ENCODE data around the gene NOL12.

The NOL12 gene

DNA sequence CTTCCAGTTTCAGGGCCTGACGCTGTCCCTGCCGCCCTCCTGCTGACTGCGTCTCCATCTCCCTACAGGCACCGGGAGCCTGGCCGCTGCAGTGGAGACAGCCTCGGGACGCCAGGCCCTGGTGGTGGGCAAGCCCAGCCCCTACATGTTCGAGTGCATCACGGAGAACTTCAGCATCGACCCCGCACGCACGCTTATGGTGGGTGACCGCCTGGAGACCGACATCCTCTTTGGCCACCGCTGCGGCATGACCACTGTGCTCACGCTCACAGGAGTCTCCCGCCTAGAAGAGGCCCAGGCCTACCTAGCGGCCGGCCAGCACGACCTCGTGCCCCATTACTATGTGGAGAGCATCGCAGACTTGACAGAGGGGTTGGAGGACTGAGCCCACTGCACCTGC lies 20.7 kb upstream of the NOL12 start:
- DNase-seq (ENCODE audit: low read depth) = no peak
- no peak overlapping the region for H3K4me3 ChIP-seq (ENCODE audit: low read depth, low read length)
- TF ChIP-seq, protein P1, sequence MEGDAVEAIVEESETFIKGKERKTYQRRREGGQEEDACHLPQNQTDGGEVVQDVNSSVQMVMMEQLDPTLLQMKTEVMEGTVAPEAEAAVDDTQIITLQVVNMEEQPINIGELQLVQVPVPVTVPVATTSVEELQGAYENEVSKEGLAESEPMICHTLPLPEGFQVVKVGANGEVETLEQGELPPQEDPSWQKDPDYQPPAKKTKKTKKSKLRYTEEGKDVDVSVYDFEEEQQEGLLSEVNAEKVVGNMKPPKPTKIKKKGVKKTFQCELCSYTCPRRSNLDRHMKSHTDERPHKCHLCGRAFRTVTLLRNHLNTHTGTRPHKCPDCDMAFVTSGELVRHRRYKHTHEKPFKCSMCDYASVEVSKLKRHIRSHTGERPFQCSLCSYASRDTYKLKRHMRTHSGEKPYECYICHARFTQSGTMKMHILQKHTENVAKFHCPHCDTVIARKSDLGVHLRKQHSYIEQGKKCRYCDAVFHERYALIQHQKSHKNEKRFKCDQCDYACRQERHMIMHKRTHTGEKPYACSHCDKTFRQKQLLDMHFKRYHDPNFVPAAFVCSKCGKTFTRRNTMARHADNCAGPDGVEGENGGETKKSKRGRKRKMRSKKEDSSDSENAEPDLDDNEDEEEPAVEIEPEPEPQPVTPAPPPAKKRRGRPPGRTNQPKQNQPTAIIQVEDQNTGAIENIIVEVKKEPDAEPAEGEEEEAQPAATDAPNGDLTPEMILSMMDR (IDR thresholded peaks at IDR 0.05; ENCODE audit: control insufficient read depth, extremely low read depth, insufficient read depth) = no peak

DNA sequence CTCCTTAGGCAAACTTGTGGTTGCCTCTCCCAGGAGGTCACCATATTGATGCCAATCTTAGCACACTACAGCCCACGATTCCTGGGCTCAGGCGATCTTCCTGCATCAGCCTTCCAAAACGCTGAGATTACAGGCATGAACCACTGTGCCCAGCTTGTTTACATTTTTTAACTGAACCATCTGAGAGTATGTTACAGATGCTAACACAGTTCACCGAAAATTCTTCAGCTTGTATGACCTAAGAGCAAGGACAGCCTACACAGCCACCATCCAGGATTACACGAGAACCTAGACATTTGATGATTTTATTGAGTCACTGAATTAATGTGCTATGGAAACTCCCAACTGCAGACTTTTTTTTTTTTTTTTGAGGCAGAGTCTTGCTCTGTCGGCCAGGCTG lies 16.6 kb upstream of the NOL12 start:
- TF ChIP-seq, protein P1 (IDR thresholded peaks at IDR 0.05; ENCODE audit: control insufficient read depth, extremely low read depth, insufficient read depth) = no peak
- no peak for DNase-seq (ENCODE audit: low read depth)
- no peak overlapping the region for H3K4me3 ChIP-seq (ENCODE audit: low read depth, low read length)

DNA sequence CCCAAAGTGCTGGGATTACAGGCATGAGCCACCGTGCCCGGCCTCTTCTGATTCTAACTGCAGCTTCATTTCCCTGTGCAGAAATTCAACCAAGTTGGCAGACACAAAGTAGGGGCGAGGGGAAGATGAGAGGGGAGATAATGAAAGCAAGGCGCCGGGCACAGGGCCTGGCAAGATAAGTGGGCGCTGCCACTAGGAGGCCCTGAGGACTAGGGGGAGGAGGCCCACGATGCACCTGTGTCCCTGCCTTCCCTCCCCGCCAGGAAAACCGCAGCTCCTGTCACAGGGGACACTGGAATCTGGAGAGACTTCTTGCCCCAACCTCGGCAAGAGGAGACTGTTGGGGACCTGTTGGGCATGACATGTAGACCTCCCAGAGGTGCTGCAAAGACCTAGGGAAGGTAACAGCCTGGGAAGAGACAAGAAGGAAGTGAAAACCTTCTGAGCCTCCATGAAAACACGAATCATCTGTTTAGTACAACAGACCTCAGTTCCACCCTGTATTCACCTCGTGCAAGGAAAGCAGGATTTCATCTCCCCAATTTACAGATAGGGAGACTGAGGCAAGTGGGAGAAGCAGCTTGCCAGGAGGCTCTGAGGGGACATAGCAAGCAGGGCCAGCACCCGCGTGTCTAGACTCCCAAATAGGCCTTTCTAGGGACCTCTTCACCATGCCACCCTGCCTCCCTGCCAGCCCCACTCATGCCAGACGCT lies 13.8 kb upstream of the NOL12 start:
- DNase-seq (ENCODE audit: low read depth) = no peak
- H3K4me3 ChIP-seq (ENCODE audit: low read depth, low read length) = no peak overlapping the region
- TF ChIP-seq, protein P1 (IDR thresholded peaks at IDR 0.05; ENCODE audit: control insufficient read depth, extremely low read depth, insufficient read depth) = no peak

DNA sequence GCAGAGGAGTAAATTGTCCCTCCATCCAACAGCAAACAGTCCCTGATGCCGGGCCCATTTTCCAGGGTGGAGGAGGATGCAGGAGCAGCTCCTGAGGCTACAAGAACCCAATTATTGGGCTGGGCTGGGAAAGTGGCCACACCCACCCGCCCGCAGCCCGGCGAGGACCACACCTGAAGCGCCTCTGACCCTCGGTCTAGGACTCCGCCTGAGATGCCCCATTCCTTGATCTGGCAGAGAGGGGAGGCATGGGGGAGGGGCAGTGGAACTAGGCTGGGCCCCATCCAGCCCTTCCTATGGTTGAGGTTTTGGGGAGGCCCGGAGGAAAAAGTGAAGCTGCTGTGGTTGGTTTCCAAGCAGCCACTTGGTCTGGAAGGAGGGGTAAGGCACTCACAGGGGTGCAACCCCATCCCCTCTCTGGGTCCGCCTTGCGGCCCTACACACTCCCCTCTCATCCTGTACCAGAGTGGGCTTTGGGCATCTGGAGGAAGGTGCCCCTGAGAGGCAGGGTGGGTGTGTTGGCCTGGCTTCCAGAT lies 13.2 kb upstream of the NOL12 start:
- no peak overlapping the region for H3K4me3 ChIP-seq (ENCODE audit: low read depth, low read length)
- no peak for DNase-seq (ENCODE audit: low read depth)
- TF ChIP-seq, protein P1 (IDR thresholded peaks at IDR 0.05; ENCODE audit: control insufficient read depth, extremely low read depth, insufficient read depth) = no peak

DNA sequence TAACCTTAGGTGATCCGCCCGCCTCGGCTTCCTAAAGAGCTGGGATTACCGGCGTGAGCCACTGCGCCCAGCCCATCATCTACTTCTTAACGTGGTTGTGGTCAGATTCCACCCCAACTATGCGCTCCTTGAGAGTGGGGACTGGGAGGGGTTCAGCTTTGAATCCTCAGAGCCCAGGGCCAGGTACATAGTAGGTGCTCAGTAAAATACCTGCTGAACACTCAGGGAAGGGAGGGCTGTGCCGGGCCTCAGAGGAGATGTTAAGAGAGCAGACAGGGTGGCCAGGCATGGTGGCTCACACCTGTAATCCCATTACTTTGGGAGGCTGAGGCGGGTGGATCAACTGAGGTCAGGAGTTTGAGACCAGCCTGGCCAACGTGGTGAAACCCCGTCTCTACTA lies 11.9 kb upstream of the NOL12 start:
- DNase-seq (ENCODE audit: low read depth) = no peak
- H3K4me3 ChIP-seq (ENCODE audit: low read depth, low read length) = no peak overlapping the region
- TF ChIP-seq, protein P1 (IDR thresholded peaks at IDR 0.05; ENCODE audit: control insufficient read depth, extremely low read depth, insufficient read depth) = no peak

DNA sequence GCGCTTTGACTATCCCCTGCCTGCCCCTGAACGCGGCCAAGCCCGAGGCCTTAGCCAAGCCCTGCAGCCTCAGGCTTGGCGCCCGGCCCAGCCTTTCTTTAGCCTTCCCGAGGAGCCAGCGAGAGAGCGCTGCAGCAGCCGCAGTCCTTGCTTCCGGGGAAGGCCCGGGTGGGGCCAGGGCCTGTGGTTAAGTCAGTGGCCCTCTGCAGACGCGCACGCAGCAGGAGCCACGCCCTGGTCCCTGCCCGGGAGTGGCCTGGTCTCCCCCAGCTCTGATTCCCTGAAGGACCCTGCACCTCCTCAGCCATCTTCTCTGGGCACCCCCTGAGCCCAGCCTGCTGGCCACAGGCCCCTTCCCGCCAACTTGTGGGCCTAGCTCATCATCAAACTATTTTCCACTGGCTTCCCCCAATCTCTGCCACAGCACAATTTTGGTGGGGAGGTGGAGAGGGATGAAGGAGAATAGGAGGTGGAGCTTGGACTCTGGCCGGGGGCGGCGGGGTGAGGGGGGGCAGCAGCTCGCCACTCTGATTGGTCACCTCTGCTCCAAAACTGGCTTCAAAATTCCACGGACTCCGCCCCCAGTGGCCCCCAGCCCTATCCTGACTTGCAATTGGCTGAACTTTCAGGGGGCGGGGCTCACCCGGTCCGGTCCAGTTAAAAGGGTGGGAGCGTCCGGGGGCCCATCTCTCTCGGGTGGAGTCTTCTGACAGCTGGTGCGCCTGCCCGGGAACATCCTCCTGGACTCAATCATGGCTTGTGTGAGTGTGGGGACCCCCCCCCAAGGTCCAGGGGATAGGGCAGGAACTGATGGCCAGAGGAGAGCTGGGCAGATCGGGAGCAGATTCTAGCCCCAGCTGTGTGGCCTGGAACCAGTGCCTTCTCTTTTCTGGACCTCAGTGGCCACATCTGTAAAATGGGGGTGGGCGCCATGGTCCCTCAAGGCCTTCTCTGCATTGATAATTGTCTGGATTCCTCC lies 10.9 kb upstream of the NOL12 start, which contains the start of gene LGALS1:
LGALS1 (plus strand) TSS at position 686 of the 979 bp plus-strand sequence; CDS start at position 753, 67 bp downstream.
- DNase-seq (ENCODE audit: low read depth) = no peak
- TF ChIP-seq, protein P1 (IDR thresholded peaks at IDR 0.05; ENCODE audit: control insufficient read depth, extremely low read depth, insufficient read depth) = no peak
- no peak within 1 kb of the TSS for H3K4me3 ChIP-seq (ENCODE audit: low read depth, low read length)

Data from LNCaP clone FGC (cell line).